HEK293 (cell line): Measurements from ENCODE around the gene ACSL5.

Experiments used
- CTCF ChIA-PET: fragments of 350-600 bp; formaldehyde crosslinking; extraction: SDS; loops from one replicate; lab custom pipeline; 2021; ENCODE audit warnings: antibody characterized with exemption; lab: Yijun Ruan, JAX
- POLR2A ChIA-PET: fragments of 300-600 bp; formaldehyde crosslinking; extraction: SDS; loops from one replicate; lab custom pipeline; 2020; ENCODE audit warnings: antibody characterized with exemption, inconsistent platforms; lab: Yijun Ruan, JAX
- H3K27ac ChIP-seq: fragments of 200-500 bp; sonication (Bioruptor generic); 2 replicates; pipeline ENCODE4 v1.5.1; 2014; ENCODE audit warnings: low read depth, low read length, control low read depth, inconsistent platforms; ENCODE audit errors: extremely low read depth
- H3K36me3 ChIP-seq, 2 experiments: fragments of 200-500 bp in 1 of 2; sonication (Bioruptor generic) in 1 of 2; 1 replicate in 1 of 2; 2 replicates in 1 of 2; pipeline ENCODE4 v1.5.1; 2014 to 2017; ENCODE audit warnings: inconsistent platforms in 2 of 2, low read length in 2 of 2; ENCODE audit not compliant: control insufficient read depth in 2 of 2, insufficient read depth in 1 of 2
- H3K4me1 ChIP-seq: fragments of 200-500 bp; sonication (Bioruptor generic); 2 replicates; pipeline ENCODE4 v1.5.1; 2014; ENCODE audit warnings: mild to moderate bottlenecking, low read length, inconsistent platforms; ENCODE audit not compliant: control insufficient read depth, insufficient read depth
- H3K4me3 ChIP-seq: 2 replicates; pipeline ENCODE4 v1.5.1; 2011; ENCODE audit warnings: low read depth, mild to moderate bottlenecking, control low read depth, low read length, moderate library complexity
- H3K9me3 ChIP-seq: fragments of 200-500 bp; sonication (Bioruptor generic); 2 replicates; pipeline ENCODE4 v1.5.1; 2014; ENCODE audit warnings: low read depth, low read length, inconsistent platforms; ENCODE audit not compliant: control insufficient read depth, insufficient read depth
- IKZF3 ChIP-seq: fragments of 450-650 bp; IDR thresholded peaks from 2 replicates; pipeline ENCODE4 v1.5.0; 2018; ENCODE audit warnings: missing biosample characterization, mild to moderate bottlenecking, missing genetic modification characterization, moderate library complexity
- KLF9 ChIP-seq: fragments of 450-650 bp; formaldehyde crosslinking; IDR thresholded peaks from 2 replicates; pipeline ENCODE4 v1.5.1; 2016; ENCODE audit warnings: missing biosample characterization, missing genetic modification characterization, low read depth
- OVOL3 ChIP-seq: fragments of 450-650 bp; formaldehyde crosslinking; IDR thresholded peaks from 2 replicates; pipeline ENCODE4 v1.5.1; 2016; ENCODE audit warnings: missing biosample characterization, missing genetic modification characterization
- REPIN1 ChIP-seq: fragments of 450-650 bp; formaldehyde crosslinking; IDR thresholded peaks from 2 replicates; pipeline ENCODE4 v1.5.1; 2017; ENCODE audit warnings: missing biosample characterization, missing genetic modification characterization, low read depth
- SCRT2 ChIP-seq: fragments of 450-650 bp; formaldehyde crosslinking; IDR thresholded peaks from 2 replicates; pipeline ENCODE4 v1.5.1; 2016; ENCODE audit warnings: missing biosample characterization, missing genetic modification characterization
- SP7 ChIP-seq: fragments of 450-650 bp; formaldehyde crosslinking; IDR thresholded peaks from 2 replicates; pipeline ENCODE4 v1.5.1; 2016; ENCODE audit warnings: missing biosample characterization, missing genetic modification characterization
- WT1 ChIP-seq: fragments of 450-650 bp; formaldehyde crosslinking; IDR thresholded peaks from 2 replicates; pipeline ENCODE4 v1.5.1; 2016; ENCODE audit warnings: missing biosample characterization, missing genetic modification characterization
- ZBTB44 ChIP-seq: fragments of 450-650 bp; IDR thresholded peaks from 2 replicates; pipeline ENCODE4 v1.5.1; 2018; ENCODE audit warnings: missing biosample characterization, mild to moderate bottlenecking, missing genetic modification characterization
- ZFP69B ChIP-seq: fragments of 450-650 bp; formaldehyde crosslinking; IDR thresholded peaks from 2 replicates; pipeline ENCODE4 v1.5.1; 2016; ENCODE audit warnings: missing biosample characterization, missing genetic modification characterization
- ZIC2 ChIP-seq: fragments of 450-650 bp; formaldehyde crosslinking; IDR thresholded peaks from 2 replicates; pipeline ENCODE4 v1.5.1; 2016; ENCODE audit warnings: missing biosample characterization, missing genetic modification characterization
- ZNF132 ChIP-seq: fragments of 450-650 bp; formaldehyde crosslinking; IDR thresholded peaks from 2 replicates; pipeline ENCODE4 v1.5.1; 2017; ENCODE audit warnings: missing biosample characterization, missing genetic modification characterization, borderline replicate concordance
- ZNF324 ChIP-seq: fragments of 450-650 bp; formaldehyde crosslinking; IDR thresholded peaks from 2 replicates; pipeline ENCODE4 v1.5.1; 2016; ENCODE audit warnings: missing biosample characterization, missing genetic modification characterization
- ZNF354C ChIP-seq: fragments of 450-650 bp; formaldehyde crosslinking; IDR thresholded peaks from 2 replicates; pipeline ENCODE4 v1.5.1; 2016; ENCODE audit warnings: missing biosample characterization, missing genetic modification characterization, low read depth, borderline replicate concordance
- ZNF416 ChIP-seq: fragments of 450-650 bp; formaldehyde crosslinking; IDR thresholded peaks from 2 replicates; pipeline ENCODE4 v1.5.1; 2016; ENCODE audit warnings: missing biosample characterization, missing genetic modification characterization
- ZNF514 ChIP-seq: fragments of 450-650 bp; formaldehyde crosslinking; IDR thresholded peaks from 2 replicates; pipeline ENCODE4 v1.5.1; 2016; ENCODE audit warnings: missing biosample characterization, missing genetic modification characterization
- ZNF518A ChIP-seq: fragments of 450-650 bp; formaldehyde crosslinking; conservative IDR thresholded peaks from 2 replicates; pipeline ENCODE4 v1.5.1; 2016; ENCODE audit warnings: low read depth, missing biosample characterization, missing genetic modification characterization
- ZNF521 ChIP-seq: fragments of 450-650 bp; formaldehyde crosslinking; IDR thresholded peaks from 2 replicates; pipeline ENCODE4 v1.5.1; 2017; ENCODE audit warnings: missing biosample characterization, mild to moderate bottlenecking, missing genetic modification characterization
- ZNF555 ChIP-seq: fragments of 450-650 bp; formaldehyde crosslinking; conservative IDR thresholded peaks from 2 replicates; pipeline ENCODE4 v1.5.1; 2017; ENCODE audit warnings: missing biosample characterization, mild to moderate bottlenecking, missing genetic modification characterization, inconsistent platforms
- ZNF624 ChIP-seq: fragments of 450-650 bp; formaldehyde crosslinking; IDR thresholded peaks from 2 replicates; pipeline ENCODE4 v1.5.1; 2017; ENCODE audit warnings: missing biosample characterization, missing genetic modification characterization
- TF ChIP-seq, protein P1 (sequence below): fragments of 450-650 bp; formaldehyde crosslinking; IDR thresholded peaks from 2 replicates; pipeline ENCODE4 v1.5.1; 2016; ENCODE audit warnings: missing biosample characterization, missing genetic modification characterization
- TF ChIP-seq, protein P2 (sequence below): fragments of 450-650 bp; formaldehyde crosslinking; IDR thresholded peaks from 2 replicates; pipeline ENCODE4 v1.5.1; 2016; ENCODE audit warnings: missing biosample characterization, missing genetic modification characterization

Gene ACSL5

GRCh38 chr10:112335868-112336265, 38.0 kb upstream of the ACSL5 start:
- CTCF ChIA-PET = interaction anchor here (0.6 kb wide), 1 partner anchor 311 kb away, joined by 3 read pairs; no protein-coding TSS in a partner anchor
- H3K27ac ChIP-seq = no peak overlapping the region
- H3K4me3 ChIP-seq = no peak overlapping the region
- POLR2A ChIA-PET = no interaction called here
- TF ChIP-seq ZBTB44 = no peak
- TF ChIP-seq SP7 = no peak
- TF ChIP-seq, protein P1, sequence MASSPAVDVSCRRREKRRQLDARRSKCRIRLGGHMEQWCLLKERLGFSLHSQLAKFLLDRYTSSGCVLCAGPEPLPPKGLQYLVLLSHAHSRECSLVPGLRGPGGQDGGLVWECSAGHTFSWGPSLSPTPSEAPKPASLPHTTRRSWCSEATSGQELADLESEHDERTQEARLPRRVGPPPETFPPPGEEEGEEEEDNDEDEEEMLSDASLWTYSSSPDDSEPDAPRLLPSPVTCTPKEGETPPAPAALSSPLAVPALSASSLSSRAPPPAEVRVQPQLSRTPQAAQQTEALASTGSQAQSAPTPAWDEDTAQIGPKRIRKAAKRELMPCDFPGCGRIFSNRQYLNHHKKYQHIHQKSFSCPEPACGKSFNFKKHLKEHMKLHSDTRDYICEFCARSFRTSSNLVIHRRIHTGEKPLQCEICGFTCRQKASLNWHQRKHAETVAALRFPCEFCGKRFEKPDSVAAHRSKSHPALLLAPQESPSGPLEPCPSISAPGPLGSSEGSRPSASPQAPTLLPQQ (tag by site-specific recombination) = peak; percentile 46; the same call in 1 of the 2 replicates
- no peak for TF ChIP-seq ZNF132 (tag by site-specific recombination)
- peak; percentile 66; the same call in 1 of the 2 replicates for TF ChIP-seq ZFP69B (tag by site-specific recombination)
- H3K36me3 ChIP-seq = no peaks in the 10 kb centered on the region
- H3K4me1 ChIP-seq = no peaks in the 10 kb centered on the region
- no peaks in the 10 kb centered on the region for H3K9me3 ChIP-seq

DNA sequence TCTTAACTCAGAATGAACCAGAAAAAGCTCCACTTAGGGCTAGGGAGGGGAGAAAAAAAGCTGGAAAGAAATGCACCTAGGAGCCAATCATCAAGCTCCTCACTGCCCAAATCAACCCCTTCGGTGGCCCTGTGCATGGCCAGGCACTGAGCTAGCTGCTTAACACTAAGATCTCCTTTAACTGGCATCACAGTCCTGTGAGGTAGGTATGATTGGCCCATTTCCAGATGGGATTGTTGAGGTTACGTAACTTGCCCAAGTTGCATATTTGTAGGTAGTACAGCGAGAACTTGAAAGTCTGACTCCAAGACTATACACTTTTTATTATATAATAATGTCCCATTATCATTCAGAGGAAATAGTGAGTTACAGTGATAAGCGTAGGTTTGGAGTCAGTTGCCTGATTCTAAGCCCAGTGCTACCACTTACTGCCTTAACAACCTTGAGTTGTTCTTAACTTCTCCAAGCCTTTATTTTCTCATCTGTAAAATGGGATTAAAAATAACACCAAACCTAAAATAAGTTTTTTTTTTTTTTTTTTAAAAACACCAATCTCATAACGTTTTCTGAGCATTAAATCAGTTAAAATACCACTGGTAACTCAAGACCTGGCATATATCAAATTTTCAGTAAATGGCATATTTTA, 37.2 kb upstream of the ACSL5 start:
- H3K4me3 ChIP-seq = no peak overlapping the region
- H3K4me1 ChIP-seq = no peaks in the 10 kb centered on the region
- POLR2A ChIA-PET = no interaction called here
- TF ChIP-seq KLF9 (no peak), ZNF624 (no peak), ZNF514 (tag by site-specific recombination) (no peak), SCRT2 (no peak), ZIC2 (no peak)
- TF ChIP-seq, protein P2, sequence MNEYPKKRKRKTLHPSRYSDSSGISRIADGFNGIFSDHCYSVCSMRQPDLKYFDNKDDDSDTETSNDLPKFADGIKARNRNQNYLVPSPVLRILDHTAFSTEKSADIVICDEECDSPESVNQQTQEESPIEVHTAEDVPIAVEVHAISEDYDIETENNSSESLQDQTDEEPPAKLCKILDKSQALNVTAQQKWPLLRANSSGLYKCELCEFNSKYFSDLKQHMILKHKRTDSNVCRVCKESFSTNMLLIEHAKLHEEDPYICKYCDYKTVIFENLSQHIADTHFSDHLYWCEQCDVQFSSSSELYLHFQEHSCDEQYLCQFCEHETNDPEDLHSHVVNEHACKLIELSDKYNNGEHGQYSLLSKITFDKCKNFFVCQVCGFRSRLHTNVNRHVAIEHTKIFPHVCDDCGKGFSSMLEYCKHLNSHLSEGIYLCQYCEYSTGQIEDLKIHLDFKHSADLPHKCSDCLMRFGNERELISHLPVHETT (tag by site-specific recombination) = no peak
- TF ChIP-seq, all 188 proteins: peak for 0
- CTCF ChIA-PET = interaction anchor here (0.6 kb wide), 1 partner anchor 311 kb away, joined by 3 read pairs; no protein-coding TSS in a partner anchor
- no peaks in the 10 kb centered on the region for H3K9me3 ChIP-seq
- H3K36me3 ChIP-seq = no peaks in the 10 kb centered on the region
- no peak overlapping the region for H3K27ac ChIP-seq

GRCh38 chr10:112338957-112339356, 35.0 kb upstream of the ACSL5 start:
- no peak overlapping the region for H3K27ac ChIP-seq
- H3K4me1 ChIP-seq = no peaks in the 10 kb centered on the region
- H3K36me3 ChIP-seq = no peaks in the 10 kb centered on the region
- no peaks in the 10 kb centered on the region for H3K9me3 ChIP-seq
- ChIA-PET CTCF (no interaction called here), POLR2A (no interaction called here)
- H3K4me3 ChIP-seq = no peak overlapping the region
- TF ChIP-seq ZNF518A (no peak), WT1 (tag by site-specific recombination) (no peak), REPIN1 (tag by site-specific recombination) (no peak), ZBTB44 (no peak), OVOL3 (tag by site-specific recombination) (no peak), ZNF555 (no peak), IKZF3 (tag by site-specific recombination) (no peak), ZNF354C (no peak), ZNF521 (tag by site-specific recombination) (no peak), ZNF324 (tag by site-specific recombination) (no peak), ZNF416 (no peak)
